GM12891 (cell line): Measurements from ENCODE around the gene HLA-DPA1.
A peak's percentile ranks its signal among the peaks of the same experiment; 100 is the strongest.

Experiments
- PAX5 ChIP-seq: IDR thresholded peaks from 2 replicates; pipeline ENCODE4 v1.6.1; 2011; ENCODE audit warnings: low read length, moderate library complexity, mild to moderate bottlenecking; ENCODE audit not compliant: insufficient read depth, severe bottlenecking
- POLR2A ChIP-seq: IDR thresholded peaks from 2 replicates; pipeline ENCODE4 v1.6.1; 2011; ENCODE audit warnings: low read depth, low read length, control low read depth
- POLR2AphosphoS5 ChIP-seq: IDR thresholded peaks from 2 replicates; pipeline ENCODE4 v1.6.1; 2011; ENCODE audit warnings: low read depth, low read length, control low read depth
- POU2F2 ChIP-seq: IDR thresholded peaks from 2 replicates; pipeline ENCODE4 v1.6.1; 2011; ENCODE audit warnings: low read depth, mild to moderate bottlenecking, control low read depth, low read length, moderate library complexity
- TAF1 ChIP-seq: IDR thresholded peaks from 2 replicates; pipeline ENCODE4 v1.6.1; 2011; ENCODE audit warnings: low read depth, low read length, control low read depth

GRCh38 chr6:33065312-33065711, 8.1 kb downstream of the HLA-DPA1 start:
- TF ChIP-seq POLR2AphosphoS5 (peak; percentile 62), POU2F2 (no peak), POLR2A (no peak; the same call in 1 of the 2 replicates), PAX5 (no peak), TAF1 (no peak)
